ENCODE data around the gene PPP1R9B.

PPP1R9B gene

GRCh38 chr17:50172130-50172529, 21.7 kb upstream of the PPP1R9B start:
- DNase-seq (ENCODE audit: low read depth), result no peak

- no peak for DNase-seq (ENCODE audit: low read depth)
Observed at GRCh38 chr17:50171371-50172071, 21.0 kb upstream of the PPP1R9B start.

DNA sequence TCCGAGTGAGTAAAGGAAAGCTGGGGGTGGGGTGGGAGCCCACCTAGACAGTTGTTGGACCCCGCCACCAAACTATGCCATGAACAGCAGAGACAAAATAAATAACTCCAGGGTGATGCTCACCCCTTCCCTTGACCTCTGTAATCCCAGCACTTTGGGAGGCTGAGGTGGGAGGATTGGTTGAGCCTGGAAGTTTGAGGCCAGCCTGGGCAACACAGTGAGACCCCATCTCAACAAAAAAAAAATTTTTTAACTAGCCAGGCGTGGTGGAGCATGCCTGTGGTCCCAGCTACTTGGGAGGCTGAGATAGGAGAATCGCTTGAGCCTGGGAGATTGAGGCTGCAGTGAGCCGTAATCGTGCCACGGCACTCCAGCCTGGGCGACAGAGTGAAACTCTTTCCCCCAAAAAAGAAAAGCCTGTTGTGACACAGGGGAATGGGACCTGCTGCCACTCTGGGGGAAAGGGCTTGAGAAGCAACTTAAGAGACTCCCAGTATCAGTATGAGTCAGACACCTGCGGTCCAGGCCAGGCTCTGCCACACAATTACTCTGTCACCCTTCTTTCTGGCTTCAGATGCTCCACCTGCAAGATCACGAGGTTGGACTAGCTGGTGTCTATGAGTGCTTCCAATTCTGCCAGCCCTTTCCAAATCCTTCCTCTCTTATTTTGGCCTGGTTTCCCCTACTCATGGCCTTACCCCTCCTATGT, 20.3 kb upstream of the PPP1R9B start:
- DNase-seq (ENCODE audit: low read depth), result no peak

GRCh38 chr17:50169881-50170459, 19.5 kb upstream of the PPP1R9B start:
- no peak for DNase-seq (ENCODE audit: low read depth)

DNA sequence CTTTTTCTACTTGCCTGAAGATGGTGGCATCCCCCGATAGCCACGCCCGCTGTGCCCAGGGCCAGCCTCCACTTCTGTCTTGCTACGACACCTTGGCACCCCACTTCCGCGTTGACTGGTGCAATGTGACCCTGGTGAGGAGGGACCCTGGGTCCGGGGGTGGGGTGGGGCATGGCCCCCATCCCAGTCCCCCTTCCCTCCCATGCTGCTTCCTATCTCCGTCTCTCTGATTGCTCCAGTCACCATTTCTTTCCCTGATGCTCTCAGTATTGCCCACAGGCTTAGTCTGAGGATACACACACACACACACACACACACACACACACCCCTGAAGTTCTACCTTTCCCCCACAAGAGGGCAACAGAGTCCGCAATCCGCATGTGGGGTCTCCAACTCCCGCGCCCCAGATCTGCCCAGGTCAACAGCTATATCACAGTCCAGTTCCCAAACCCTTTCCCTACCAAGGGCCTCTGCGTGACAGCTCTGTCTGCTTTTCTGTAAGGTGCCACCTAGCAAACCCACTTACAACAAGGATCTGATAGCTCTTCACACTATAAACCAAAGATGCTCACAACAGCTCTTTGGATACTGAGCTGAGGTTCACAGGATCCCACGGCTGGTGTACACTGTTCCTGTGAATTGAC, 18.8 kb upstream of the PPP1R9B start:
- peak; percentile 47 for DNase-seq (ENCODE audit: low read depth)

DNA sequence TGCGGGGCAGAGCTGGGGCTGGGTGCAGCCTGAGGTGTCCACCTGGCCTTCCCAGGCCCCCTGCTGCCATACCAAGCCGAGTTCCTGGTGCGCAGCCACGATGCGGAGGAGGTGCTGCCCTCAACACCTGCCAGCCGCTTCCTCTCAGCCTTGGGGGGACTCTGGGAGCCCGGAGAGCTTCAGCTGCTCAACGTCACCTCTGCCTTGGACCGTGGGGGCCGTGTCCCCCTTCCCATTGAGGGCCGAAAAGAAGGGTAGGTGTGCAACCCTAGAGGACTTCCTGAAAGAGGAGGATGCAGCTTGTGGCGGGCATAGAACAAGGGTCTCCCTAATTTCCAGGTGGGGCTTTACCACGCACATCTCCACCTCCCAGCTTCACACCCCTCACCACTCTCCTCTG, 17.8 kb upstream of the PPP1R9B start:
- DNase-seq (ENCODE audit: low read depth), result no peak

DNA sequence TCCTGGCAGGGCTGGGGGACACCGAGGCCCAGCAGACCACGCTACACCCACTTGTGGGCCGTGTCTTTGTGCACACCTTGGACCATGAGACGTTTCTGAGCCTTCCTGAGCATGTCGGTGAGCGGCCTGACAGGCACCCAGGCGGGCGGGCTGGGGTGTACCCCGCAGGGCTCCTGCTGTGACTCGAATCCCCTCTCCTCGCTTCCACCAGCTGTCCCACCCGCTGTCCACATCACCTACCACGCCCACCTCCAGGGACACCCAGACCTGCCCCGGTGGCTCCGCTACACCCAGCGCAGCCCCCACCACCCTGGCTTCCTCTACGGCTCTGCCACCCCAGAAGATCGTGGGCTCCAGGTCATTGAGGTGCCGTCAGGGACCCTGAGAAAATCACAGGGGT, 16.9 kb upstream of the PPP1R9B start:
- DNase-seq (ENCODE audit: low read depth), result no peak

- DNase-seq (ENCODE audit: low read depth), result no peak
Observed at GRCh38 chr17:50166518-50167181, 16.2 kb upstream of the PPP1R9B start.

GRCh38 chr17:50165867-50166517, 15.5 kb upstream of the PPP1R9B start, which contains the start of gene SGCA:
Gene SGCA, plus strand, starts transcription at chr17:50166005. Its CDS starts 36 bp downstream, at chr17:50166041.
- no peak for DNase-seq (ENCODE audit: low read depth)

- no peak for DNase-seq (ENCODE audit: low read depth)
Observed at GRCh38 chr17:50165466-50165865, 15.0 kb upstream of the PPP1R9B start.

DNA sequence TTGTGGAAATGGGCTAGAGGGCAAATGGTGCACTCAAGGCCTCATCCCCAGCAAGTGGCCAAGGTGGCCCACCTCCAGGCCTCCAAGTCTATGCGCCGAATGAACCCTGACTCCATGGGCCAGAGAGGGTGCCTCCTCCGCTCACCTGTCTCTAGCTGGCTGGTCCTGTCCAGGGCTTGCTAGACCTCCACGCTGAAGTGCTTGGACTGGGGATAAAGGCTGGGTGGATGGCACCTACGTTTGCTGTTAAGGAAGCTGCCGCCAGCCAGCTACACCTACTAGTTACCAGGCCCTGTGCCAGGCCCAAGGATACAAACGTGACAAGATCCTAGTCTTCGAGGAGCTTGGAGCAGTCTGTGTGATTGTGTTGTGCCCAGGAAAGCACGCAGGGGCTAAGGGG, 14.6 kb upstream of the PPP1R9B start:
- DNase-seq (ENCODE audit: low read depth), result no peak

DNA sequence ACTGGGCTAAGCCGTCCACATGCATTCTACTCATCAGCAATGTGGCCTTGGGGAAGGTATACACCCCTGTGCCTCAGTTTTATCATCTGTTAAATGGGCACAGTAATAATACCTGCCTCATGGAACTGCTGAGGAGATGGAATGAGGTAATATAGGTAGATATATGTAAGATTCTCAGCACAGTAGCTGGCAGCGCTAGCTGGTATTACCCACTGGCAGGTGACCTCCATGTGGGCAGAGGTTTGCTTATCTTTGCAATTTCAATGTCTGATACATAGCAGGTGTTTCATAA, 14.2 kb upstream of the PPP1R9B start:
- DNase-seq (ENCODE audit: low read depth), result no peak

DNA sequence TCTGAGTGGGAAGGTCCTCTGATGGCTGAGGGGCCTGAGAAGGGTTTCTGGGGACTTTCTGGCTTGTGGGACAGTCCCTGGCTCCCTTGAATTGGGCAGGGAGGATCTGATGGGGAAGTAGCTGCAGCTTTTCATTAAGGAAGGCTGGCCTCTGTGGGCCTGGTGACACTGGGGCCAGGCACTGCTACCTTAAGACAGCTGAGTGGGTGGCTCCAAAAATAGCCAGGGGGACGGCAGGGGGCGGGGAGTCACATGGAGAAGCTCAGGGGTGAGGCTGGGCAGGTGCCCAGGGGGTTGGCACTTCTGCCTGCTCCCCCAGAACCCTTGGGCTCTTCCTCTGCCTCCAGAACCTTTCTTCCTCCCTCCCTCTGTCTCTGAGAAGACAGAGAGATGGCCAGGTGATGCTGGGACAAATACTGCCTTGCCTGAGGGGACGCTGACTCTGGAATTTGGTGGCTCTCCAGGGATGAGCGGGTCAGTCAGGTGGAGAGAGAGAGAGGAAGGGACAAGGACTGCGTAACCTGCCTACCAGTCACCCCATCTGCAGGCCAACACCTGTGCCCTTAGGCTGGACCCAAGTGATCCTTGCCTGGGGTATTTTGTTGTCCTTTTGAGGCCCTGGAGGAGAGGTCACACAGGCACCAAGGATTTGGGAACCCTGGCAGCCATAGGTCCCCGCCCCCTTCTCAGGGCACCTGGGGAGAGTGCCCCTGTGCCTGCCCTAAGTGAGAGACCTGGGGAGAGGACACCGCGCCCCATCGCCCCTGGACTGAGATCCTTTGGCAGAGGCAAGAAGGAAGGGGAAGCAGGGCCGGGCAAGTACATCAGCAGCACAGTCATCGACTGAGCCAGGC, 13.6 kb upstream of the PPP1R9B start:
- no peak for DNase-seq (ENCODE audit: low read depth)

DNA sequence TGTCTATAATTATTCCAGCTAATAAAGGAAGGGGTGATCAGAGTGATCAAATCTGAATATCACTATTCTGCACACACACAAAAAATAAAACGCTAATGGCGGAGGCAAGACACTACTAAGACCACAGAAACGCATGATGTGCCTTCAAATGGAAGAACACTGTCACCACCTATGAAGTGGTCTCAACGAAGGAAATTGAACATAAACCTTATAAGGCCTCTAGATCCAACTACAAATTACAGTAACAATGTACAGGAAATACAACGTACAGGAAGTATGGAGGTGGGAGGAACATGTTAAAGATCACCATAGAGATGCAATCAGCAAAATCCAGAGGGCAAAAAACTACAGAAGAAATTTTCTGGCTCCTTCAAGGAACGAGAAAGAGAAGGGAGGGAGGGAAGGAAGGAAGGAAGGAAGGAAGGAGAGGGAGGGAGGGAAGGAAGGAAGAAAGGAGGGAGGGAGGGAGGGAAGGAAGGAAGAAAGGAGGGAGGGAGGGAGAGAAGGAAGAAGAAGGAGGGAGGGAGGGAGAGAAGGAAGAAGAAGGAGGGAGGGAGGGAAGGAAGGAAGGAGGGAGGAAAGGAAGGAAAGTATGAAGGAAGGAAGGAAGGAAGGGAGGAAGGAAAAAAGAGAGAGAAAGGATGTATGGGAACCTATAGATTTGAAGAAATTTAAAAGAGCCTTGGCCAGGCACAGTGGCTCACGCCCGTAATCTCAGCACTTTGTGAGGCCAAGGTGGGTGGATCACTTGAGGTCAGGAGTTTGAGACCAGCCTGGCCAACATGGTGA, 12.2 kb upstream of the PPP1R9B start:
- no peak for DNase-seq (ENCODE audit: low read depth)

DNA sequence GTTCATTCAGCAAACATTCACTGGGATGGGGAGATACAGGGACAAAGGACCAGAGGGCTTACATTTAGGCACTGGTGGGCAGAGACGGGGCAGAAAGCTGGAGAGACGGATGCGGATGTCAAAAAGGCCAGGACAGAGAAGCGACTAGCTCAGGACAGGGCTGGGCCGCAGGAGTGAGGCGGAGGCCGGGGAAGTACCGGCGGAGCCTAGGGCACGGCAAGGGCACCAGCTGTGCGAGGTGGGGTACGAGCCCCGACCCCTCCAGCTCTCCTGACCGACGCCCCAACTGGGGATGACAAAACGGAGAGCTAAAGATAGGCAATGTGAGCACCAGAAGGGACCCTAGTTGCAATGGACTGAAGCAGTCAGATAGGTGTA, 11.4 kb upstream of the PPP1R9B start:
- no peak for DNase-seq (ENCODE audit: low read depth)

DNA sequence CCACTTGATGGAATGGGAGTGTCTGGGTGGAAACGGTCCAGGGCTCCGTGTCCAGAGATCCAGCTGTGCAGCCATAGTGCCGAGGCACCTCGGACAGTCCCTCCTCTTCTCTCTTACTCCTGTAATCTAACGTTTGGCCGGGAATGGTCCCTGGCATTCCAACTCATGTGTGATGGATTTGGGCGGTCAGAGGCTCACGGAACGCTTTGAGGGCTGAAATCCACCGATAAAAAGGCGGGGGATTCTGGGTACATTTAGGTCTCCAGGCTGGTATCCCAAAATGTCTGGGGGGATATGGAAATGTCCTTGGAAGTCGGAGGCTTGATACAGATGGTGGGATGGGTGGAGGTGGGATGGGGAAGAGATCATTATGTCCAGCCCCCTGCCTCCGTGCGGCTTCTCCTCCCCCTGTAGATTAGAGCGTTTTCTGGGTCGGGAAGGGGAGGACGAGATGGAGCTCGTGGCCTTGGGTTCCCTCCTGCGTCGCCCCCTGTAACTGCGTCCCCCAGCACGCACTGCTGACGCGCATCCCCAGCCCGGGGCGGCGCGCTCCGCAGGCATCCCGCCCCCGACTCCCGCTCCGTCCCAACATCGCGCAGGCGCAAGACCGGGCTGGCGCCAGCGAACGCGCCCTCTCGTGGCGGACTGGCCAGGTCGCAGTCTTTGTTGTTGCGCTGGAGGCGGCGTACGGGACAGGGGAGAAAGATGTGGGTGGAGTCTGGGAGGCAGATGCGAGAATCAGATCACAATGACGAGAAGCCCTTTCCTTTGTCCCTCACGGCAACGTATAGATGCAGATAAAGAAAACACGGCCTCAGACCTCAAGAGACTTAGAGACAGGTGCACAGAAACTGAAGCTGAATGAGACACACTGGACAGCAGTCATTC, 10.8 kb upstream of the PPP1R9B start:
- peak; percentile 93 for DNase-seq (ENCODE audit: low read depth)

GRCh38 chr17:50157891-50158290, 7.4 kb upstream of the PPP1R9B start:
- no peak for DNase-seq (ENCODE audit: low read depth)

DNA sequence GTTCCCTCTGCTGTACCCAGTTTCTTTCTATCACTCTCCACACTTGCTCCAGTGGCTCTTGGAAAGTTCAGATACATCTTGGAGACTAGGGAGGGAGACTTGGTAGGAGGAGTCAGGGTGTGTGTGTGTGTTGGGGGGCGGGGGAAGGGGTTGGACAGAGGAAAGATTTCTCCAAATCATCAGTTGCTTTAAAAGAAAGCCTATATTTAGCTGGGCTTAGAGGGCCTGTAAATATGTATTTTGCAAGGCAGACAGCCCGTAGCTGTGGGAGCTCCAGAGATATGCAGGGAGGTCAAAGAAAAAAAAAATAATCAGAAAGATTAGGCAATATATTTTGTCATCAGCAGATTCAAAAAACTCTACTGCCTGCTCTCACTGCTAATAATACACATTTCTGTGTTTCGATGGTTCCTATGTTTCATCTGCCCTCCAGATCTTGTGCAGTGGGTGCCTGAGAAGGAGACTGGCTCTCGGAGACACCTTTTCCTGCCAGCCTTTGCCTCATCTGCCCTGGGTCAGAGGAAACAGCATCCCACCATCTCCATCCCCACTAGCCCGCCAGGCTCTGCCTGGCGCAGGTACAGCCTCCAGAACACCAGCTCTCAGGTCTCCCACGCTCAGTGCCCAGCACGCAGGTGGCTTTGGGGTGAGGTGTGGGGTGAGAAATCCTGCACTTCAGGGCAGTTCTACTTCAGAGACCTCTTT, 4.8 kb upstream of the PPP1R9B start:
- DNase-seq (ENCODE audit: low read depth), result no peak

- no peak for DNase-seq (ENCODE audit: low read depth)
Observed at GRCh38 chr17:50154604-50155003, 4.1 kb upstream of the PPP1R9B start.

Data from activated gamma-delta T cell treated with anti-CD3 and anti-CD28 coated beads, Interleukin-2, amount 50 U/mL, for 16 hours (primary cell).